Measurements from ENCODE around the gene NUDT4. TPM values are rescaled to one million over a fixed set of nuclear protein-coding genes. Genes with fewer than 3 reads are reported as not detected.

The NUDT4 gene
- total and polyA plus RNA-seq, 2 of the 4 experiments (the other 2 are of a cell fraction): 23.6 to 25.6 TPM

- Histone ChIP-seq H4K5ac (ENCODE audit: low read depth, low read length) (no peak overlapping the region), H3K18ac (ENCODE audit: low read depth, low read length) (no peak overlapping the region), H3K4me3 (ENCODE audit: insufficient read depth, low read depth, low read length) (no peak overlapping the region), H3K27ac (ENCODE audit: insufficient read depth, low read length) (no peak overlapping the region), H3K4me2 (ENCODE audit: low read depth, low read length) (no peak overlapping the region), H2AFZ (replicated peaks; ENCODE audit: low read length, poor library complexity) (no peak overlapping the region), H3K23ac (ENCODE audit: low read depth, low read length) (no peak overlapping the region), H3K9ac (ENCODE audit: low read depth, low read length) (no peak overlapping the region), H2BK120ac (ENCODE audit: low read depth, low read length) (no peak overlapping the region), H3K56ac (ENCODE audit: extremely low read depth, insufficient read depth, low read length) (no peak overlapping the region), H4K20me1 (ENCODE audit: insufficient read depth, low read length) (no peaks in the 10 kb centered on the region), H3K79me1 (ENCODE audit: low read depth in 1 of 2, low read length in 2 of 2) (no peaks in the 10 kb centered on the region), H4K8ac (ENCODE audit: low read depth in 2 of 2, low read length in 2 of 2) (no peak overlapping the region), H3K4me1 (ENCODE audit: control insufficient read depth, insufficient read depth, low read length) (no peaks in the 10 kb centered on the region), H3K27me3 (ENCODE audit: control insufficient read depth, insufficient read depth, low read length) (no peaks in the 10 kb centered on the region), H2BK15ac (ENCODE audit: low read depth, low read length) (no peak overlapping the region), H2AK5ac (ENCODE audit: low read depth, low read length) (no peak overlapping the region), H3K9me3 (ENCODE audit: control insufficient read depth, insufficient read depth, low read length) (no peaks in the 10 kb centered on the region), H3K4ac (ENCODE audit: low read depth, low read length) (no peak overlapping the region), H3K9me1 (ENCODE audit: insufficient read depth, low read length) (no peaks in the 10 kb centered on the region), H2BK5ac (ENCODE audit: low read depth, low read length, poor library complexity, severe bottlenecking) (no peak overlapping the region), H3K36me3 (ENCODE audit: control insufficient read depth, insufficient read depth, low read length) (no peaks in the 10 kb centered on the region), H2AK9ac (replicated peaks; ENCODE audit: low read depth, low read length, poor library complexity) (no peak overlapping the region), H3K14ac (replicated peaks; ENCODE audit: low read depth, low read length) (no peak overlapping the region), H2BK20ac (ENCODE audit: low read depth, low read length) (no peak overlapping the region), H4K91ac (ENCODE audit: insufficient read depth, low read depth, low read length) (no peak overlapping the region)
- POLR2A ChIA-PET (ENCODE audit: unreplicated experiment): no interaction called here
- ATAC-seq (ENCODE audit: low read depth) (no peak), DNase-seq (no peak)
- no CpG with 5 or more reads among the region's 3 CpGs for WGBS, 2 experiments (ENCODE audit: extremely low coverage in 2 of 2, insufficient read length in 1 of 2)
- CTCF ChIA-PET: no interaction called here
- BruUV-seq (replicated peaks): no TSS peak
- intact Hi-C loops (cut with micrococcal nuclease): no loop called here
- in situ Hi-C loops (cut with MboI; ENCODE audit: low sequenced_read_pairs): no loop called here
- dilution Hi-C loops (cut with HindIII; ENCODE audit: low sequenced_read_pairs, unreplicated experiment): no loop called here
- TF ChIP-seq POLR2A (IDR thresholded peaks at IDR 0.05; ENCODE audit: low read depth, low read length) (no peak), BHLHE40 (IDR thresholded peaks at IDR 0.05; ENCODE audit: low read depth, low read length) (no peak), ELK1 (IDR thresholded peaks at IDR 0.05; ENCODE audit: borderline replicate concordance, low read depth, low read length) (no peak), USF2 (IDR thresholded peaks at IDR 0.05; ENCODE audit: low read depth, low read length) (no peak), RCOR1 (IDR thresholded peaks at IDR 0.05; ENCODE audit: insufficient replicate concordance, low read length) (no peak), RAD21 (IDR thresholded peaks at IDR 0.05; ENCODE audit: low read length) (no peak), MXI1 (IDR thresholded peaks at IDR 0.05; ENCODE audit: borderline replicate concordance, low read depth, low read length) (no peak), MAZ (IDR thresholded peaks at IDR 0.05; ENCODE audit: borderline replicate concordance, low read depth, low read length) (no peak), NFE2L2 (IDR thresholded peaks at IDR 0.05; ENCODE audit: low read depth, low read length) (no peak)
Observed at GRCh38 chr12:93333828-93334227, 43.9 kb upstream of the NUDT4 start.

All from IMR-90 (cell line).